ENCODE results near the gene THY1.
"Not testable (repeated sequence)": the region's sequence is repeated elsewhere in the genome, so short reads cannot be mapped to it uniquely, and the experiment has no call there.

THY1 gene

DNA sequence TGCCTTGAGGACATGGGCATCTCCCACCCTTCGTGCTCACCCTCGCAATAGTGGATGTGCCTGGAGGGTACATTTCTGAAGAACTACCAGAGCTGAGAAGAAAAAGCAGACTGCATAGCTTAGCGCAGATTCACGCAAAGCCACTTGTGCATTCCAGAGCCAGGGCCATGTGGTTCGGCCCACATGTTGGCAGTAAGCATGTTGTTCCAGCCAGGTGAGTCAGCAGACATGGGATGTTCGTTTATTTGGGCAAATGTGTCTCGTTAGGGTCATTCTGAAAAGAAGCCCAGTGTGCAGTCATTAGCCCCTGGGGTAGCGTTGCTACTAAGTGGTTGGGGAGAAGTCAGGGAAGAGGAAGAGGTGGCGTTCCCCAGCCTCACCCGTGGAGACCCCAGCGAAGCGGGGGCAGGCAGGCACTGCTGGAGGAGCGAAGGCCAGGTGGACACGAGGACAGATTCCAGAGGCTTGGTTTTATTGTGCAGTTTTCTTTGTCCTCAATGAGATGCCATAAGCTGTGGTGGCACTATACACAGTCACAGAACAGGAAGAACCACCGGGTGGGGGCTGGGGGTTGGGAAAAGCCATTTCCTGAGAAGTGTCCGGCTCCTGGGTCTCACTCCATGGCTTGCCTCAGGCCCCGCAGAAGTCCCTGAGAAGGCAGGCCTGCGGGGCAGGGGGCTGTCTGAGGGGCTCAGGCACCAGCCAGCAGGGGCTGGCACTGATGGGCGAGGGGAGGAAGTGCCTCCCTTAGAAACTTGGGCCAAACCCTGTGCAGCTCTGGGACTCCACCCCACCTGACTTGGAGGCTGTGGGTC, 5.0 kb downstream of the THY1 start:
- DNase-seq, result no peak

DNA sequence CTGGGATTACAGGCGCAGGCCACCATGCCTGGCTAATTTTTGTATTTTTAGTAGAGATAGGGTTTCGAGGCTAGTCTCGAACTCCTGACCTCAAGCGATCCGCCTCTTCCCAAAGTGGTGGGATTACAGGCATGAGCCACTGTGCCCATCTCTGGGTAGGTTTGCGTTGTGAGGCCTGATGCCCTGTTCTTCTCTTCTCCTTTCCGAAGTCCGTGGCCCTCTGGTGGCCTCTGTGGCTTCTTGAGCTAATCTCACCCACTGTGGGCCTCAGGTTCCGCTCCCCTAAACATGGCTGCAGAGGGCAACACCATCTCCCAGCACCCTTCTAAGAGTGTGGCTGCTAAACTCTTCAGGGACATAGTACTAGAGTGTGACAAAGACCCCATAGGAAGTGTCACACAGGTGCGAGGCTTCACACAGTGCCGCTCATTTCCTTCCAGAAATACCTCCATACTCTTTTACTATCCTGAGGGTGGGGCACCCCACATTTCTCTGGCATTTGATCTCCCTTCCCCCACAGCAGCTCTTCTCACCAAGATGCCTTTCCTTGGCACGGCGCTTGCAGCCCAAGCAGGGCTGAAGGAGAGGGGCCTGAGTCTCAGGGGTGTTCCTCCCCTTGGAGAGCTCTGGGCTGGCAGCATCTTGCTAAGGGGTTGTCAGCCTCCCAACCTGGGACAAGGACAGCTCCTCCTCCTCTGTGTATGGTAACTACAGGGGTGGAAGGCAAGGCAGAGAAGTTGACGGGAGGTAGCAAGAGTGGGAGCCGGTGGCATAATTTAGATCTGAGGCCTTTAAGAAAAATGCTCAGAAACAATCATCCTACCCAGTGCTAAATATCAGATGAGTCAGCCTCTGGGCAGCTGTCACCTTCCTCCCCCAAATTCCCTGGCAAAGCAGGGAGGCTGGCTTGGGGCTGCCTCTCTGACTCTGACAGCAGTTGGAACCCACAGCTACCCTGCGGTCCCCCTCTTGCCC, 6.1 kb downstream of the THY1 start:
- no peak for DNase-seq

DNA sequence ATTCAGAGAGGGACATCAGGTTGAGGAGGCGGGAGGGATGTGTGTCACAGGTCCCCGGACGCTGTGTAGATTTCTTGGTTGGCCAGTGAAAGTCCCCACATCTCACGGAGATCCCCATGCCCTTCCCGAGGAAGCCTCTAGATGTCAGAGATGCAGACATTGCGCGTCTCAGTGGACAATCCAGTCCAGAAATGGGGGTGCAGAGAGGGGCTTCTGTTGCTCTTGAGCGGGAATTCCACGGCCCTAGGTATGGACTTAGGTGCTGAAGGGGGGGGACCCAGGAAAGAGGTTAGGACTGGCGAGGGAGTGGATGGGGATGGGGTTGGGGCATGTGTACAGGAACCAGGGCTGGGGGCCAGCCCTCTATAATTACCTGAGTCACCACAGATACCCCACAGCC, 7.0 kb downstream of the THY1 start:
- DNase-seq, result no peak

DNA sequence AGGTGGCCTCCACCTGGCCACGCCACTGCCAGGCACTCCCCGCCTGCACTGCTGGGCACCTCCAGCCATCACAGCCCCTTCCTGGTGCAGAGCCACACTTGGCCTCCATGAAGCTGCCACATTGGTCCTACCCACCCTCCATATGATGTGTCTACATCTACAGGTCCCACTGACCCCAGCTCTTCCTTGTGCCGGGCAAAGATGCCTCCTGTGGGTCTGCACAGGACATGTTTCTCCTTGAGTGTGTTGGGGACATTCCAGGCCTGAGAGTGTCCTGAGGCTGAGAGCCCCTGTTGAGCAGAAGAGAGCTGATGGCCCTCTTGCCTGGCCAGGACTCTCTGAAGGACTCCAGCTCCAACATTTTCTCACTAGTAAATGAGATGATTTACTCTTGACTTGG, 7.5 kb downstream of the THY1 start:
- no peak for DNase-seq

DNA sequence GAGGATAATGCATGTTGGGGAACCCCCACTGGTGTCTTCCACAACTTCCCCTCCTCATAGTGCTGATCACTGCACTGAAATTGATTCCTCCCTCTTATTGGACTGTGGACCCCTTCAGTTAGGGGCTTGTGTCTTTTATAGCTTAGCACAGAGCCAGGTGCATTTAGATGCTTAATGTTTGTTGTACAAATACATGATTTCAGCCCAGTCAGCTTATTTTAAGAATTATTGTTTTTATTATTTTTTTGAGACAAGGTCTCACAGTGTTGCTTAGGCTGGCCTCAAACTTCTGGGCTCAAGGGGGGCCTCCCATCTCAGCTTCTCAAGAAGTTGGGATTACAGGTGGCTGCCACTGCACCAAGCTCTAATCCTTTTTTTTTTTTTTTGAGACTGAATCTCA, 8.2 kb downstream of the THY1 start:
- no peak for DNase-seq

DNA sequence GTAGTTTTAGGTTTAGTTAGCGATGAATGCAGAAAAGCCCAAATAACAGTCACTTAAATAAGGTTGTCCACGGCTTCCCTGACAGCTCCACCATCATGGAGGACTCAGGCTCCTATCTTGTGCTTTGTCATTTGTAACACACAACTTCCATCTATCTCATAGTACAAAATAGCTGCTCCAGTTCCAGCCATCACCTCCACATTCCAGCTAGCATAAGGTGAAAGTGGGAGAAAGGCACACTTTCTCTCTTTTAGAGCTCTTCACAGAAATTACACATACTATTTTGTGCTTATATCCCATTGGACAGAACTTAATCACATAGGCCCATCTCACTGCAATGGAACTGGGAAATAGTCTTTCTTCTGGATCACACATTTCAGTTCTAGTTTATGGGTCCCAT, 8.7 kb downstream of the THY1 start:
- no peak for DNase-seq

DNA sequence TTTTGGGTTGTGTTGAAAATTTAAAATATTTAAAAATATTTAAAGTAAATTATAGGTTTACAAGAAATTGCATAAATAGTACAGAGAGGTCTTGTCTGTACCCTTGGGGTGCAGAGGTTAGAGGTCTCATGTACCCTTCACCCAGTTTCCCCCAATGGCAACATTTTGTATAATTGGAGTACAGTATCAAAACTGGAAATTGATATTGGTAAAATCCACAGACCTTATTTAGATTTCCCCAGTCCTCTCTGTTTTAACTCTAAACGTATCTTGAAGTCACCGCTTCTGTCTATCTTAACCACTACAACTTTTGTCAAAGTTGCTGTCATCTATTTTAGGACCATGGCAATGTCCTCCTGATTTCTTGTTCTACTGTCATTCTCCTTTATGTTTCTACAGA, 10.9 kb downstream of the THY1 start:
- DNase-seq, result no peak

DNA sequence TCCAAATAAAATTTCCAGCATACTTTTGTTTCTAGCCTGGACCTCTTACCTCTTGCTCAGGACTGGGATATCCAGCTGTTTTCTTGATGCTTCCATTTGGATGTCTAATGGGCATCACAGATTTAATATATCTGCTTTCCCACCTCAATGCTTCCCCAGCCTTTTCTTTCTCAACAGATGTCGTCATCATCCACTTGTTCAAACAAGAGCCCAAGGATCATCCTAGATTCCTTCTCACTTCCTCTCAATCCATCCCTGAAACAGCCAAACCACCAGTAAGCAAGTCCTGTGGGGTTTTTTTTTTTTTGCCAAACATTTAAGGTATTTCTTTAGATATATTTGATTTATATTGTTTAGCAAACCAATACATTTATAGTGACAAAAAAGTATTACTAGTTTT, 12.5 kb downstream of the THY1 start:
- no peak for DNase-seq

DNA sequence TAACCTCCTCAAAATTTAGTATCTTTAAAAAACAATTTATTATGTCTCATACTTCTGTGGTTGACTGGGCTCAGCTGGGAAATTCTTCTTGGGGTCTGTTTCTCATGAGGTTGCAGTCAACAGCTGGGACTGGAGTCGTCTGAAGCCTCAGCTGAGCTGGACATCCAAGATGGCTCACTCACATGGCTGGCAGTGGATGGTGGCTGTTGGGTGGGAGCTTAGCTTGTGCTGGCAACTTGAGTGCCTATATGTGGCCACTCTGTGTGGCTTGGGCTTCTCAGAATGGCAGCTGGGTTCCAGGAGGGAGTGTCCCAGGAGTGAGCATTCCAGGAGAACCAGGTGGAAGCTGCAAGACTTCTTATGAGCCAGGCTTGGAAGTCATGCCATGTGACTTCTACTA, 13.2 kb downstream of the THY1 start:
- DNase-seq, result no peak

DNA sequence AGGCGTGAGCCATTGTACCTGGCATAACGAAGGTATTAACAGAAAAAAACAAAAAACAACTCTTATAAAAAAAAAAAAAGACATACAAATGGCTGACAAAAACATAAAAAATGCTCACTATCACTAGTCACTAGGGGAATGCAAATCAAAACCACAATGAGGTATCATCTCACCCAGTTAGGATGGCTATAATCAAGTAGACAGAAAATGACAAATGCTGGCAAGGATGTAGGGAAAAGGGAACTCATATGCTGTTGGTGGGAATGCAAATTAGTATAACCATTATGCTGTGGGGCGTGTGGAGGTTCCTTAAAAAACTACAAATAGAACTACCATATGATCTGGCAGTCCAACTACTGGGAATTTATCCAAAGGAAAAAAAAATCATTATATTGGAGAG, 17.0 kb downstream of the THY1 start:
- DNase-seq, result peak; percentile 13

DNA sequence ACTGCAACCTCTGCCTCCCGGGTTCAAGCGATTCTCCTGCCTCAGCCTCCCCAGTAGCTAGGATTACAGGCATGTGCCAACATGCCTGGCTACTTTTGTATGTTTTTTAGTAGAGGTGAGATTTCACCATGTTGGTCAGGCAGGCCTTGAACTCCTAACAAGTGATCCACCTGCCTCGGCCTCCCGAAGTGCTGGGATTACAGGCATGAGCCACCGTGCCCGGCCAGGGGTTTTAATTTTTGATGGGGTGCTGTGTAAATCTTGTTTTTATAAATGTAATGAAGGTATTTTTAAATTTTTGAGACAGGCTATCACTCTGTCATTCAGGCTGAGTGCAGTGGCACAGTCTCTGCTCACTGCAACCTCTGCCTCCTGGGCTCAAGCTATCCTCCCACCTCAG, 17.5 kb downstream of the THY1 start:
- DNase-seq, result not testable (repeated sequence)

DNA sequence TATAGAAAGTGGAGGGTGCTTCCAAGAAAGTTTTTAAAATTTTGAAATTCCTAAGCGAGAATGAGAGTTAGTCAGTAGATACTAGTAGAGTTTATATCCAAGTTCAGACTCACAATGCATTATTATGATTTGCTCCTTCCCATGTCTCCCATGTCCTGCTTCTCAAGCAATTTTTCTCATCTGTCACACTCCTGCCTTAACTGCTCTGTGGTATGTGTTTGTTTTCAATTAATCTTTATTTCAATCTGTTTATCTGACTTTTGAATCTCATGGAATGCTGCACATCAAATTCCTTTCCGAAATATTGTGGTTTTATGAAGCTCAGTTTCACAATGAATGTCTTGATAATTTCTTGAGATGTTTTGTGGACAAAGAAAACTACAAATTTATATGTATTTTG, 18.1 kb downstream of the THY1 start:
- DNase-seq, result no peak

DNA sequence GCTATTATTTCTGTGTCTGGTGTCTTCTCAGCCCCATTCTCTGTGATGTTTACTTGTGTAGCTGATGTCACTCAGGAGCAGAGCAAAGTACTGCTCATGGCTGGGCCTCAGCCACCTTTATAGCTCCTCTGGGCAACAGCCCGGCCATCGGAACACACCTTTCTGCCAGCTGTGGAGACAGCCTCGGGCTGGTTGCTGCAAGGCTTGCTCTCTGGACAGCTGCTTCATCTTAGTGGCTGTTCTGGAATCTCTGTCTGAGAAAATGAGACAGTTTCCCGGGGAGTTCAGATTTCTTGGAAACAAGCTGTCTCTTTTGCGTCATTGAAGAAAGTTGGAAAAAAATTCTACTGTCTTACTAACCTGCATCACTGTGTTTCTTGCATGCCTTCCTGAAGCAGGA, 20.0 kb downstream of the THY1 start:
- DNase-seq, result no peak

DNA sequence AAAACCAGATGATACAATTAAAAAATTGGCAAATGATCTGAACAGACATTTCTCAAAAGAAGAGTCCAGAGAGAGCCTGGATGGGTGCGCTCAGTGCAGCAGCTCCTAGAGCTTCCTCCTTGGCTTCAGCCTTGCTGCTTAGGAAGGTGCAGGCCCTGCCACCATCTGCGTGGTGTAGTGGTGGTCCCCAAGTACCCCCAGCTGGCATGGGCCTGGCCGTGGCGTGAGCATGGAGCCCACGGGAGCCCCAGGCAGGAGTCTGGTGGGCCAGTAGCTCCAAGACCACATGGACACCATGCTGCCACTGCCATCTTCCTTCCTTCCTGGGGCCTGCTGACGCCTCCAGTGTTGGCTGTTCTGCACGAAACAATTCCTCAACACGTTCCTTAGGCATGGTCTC, 20.5 kb downstream of the THY1 start:
- no peak for DNase-seq

DNA sequence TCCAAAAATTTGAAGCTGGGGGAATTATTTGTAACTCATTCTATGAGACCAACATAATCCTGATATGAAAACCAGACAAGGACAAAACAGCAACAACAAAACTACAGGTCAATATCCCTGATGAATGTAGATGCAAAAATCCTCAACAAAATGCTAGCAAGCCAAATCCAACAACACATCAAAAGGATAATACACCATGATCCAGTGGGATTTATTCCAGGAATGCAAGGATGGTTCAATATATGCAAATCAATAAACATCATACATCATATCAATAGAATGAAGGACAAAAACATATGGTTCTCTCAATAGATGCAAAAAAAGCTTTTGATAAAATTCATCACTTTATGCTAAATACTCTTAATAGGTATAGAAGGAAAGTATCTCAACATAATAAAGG, 22.1 kb downstream of the THY1 start:
- DNase-seq, result no peak

DNA sequence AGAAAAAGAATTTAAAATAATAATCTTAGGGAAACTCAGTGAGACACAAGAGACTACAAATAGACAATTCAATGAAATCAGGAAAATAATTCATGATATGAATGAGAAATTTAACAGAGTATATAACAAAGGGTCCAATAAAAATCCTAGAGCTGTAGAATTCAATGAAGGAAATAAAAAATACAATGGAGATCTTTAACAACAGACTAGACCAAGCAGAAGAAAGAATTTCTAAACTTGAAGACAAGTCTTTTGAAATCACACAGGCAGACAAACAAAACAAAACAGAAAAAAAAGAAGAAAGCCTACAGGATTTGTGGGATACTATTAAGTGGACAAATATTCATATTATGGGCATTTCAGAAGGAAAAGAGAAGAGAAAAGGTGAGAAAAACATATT, 25.2 kb downstream of the THY1 start:
- DNase-seq, result no peak

DNA sequence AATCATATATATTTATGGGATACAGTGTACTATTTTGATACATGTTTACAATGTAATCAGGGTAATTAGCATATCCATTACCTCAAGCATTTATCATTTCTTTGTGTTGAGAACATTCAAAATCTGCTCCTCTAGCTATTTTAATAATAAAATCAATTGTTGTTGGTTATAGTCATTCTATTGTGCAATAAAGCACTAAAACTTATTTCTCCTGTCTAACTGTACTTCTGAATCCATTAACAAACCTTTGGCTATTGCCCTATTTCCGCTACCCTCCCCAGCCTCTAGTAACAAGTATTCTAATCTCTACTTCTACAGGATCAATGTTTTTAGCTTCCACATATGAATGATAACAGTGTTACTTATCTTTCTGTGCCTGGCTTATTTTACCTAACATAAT, 26.1 kb downstream of the THY1 start:
- DNase-seq, result no peak

DNA sequence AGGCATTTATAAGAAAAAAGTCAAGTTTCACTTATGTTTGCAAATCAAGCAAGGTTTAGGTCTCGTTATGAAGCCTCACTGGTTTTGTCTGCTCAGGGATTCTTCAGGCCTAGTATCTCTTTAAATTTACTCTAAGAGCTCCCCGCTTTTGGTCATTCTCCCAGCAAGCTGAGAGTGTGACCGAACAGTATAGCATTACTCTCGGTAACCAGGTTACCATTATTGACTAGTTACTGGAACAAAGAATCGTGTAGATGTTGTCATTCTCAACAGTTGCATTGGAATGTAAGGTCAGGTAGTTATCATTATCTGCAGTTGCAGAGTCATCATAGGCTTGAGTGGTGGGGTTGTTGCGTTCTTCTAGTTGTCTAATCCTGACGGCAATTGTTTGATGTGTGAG, 31.7 kb downstream of the THY1 start:
- DNase-seq, result no peak

DNA sequence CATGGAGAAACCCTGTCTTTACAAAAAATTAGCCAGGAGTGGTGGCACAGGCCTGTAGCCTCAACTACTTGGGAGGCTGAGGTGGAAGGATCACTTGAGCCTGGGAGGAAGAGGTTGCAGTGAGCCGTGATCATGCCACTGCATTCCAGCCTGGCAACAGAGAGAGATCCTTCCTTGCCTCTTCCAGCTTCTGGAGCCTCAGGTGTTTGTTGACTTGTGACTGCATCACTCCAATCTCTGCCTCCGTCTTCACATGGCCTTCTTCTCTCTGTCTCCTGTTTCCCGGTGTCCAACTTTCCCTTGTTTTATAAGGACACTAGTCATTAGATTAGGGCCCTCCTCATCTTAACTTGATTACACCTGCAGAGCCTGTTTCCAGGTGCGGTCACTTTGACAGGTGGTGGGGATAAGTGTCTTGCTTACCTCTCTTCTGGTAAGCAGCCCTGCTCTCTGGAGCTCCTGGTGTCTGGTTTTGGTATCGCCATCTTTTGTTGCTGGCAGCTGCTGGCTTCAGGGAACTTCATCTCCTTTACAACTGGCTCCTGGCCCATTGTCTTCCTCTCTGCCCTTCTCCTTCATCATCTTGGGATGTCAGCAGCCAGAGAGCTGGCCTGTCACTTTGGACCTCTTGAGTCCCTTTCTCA, 33.2 kb downstream of the THY1 start:
- no peak for DNase-seq

DNA sequence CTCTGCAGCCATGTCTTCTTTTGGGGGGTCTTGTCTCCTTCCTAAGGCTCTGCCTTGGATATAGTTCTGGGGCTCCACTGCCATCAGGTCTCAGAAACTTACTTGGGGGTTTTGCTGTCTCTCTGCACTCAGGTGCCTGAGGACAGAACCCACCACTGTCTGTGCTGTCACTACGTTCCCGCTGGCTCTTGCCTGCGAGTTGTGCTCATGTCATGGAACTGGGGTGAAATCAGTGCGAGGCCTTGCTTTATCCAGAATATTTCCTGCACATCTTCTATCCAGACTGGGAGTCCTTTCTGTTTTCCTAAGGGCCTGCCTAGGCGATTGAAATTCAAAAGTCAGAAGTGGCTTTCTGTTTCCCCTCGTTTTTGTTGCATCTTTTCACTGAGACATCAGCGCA, 34.9 kb downstream of the THY1 start:
- no peak for DNase-seq

DNA sequence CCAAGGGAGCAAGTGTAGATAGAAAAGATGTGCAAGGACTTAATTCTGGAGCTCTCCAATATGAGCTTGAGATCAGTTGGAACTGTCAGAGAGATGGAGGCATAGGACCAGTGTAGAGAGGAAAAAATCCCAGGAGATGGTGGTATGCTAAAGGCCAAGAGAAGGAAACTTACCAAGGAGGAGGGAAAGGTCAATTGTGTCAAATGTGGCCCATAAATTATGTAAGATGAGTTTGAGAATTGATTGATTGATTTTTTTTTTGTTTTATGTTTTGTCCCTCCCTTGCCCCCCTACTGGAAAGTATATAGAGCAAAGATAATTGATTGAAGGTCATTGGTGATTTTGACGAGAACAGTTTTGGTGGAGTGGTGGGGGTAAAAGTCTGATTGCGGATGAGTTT, 38.6 kb downstream of the THY1 start:
- no peak for DNase-seq

DNA sequence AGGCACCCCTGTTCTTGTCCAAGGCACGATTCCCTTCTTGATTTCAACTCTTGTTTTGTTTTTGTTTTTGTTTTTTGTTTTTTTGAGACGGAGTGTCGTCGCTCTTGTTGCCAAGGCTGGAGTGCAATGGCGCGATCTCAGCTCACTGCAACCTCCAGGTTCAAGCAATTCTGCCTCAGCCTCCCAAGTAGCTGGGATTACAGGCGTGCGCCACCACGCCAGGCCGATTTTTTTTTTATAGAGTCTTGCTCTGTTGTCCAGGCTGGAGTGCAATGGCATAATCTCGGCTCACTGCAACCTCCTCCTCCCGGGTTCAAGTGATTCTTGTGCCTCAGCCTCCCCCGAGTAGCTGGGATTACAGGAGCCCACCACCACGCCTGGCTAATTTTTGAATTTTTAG, 40.5 kb downstream of the THY1 start:
- DNase-seq, result not testable (repeated sequence)

DNA sequence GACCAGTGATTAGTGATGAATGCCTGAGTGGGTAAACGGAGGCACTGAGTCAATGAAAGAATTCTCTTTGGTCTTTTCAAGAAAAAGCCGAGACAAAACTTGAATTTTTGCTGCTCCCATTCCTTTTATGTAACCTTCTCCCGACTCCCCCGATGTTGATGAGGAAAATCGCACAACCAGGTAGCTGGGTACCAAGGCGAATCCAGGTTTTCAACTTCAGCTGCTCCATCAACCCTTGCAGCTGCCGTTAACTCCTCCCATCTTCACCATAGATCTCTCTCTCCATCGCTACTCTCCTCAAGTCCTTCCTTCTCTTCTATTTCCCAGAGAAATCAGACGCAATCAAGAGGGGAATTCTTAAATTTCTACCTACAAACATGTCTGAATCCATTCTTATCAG, 40.9 kb downstream of the THY1 start:
- no peak for DNase-seq
